Activated B cell treated with CpG ODN at 0.5 μM for 24 hours (primary cell): Measurements from ENCODE around the gene TPTE2. TPM values are rescaled to one million over a fixed set of nuclear protein-coding genes. Genes with fewer than 3 reads are reported as not detected.
"Not testable (repeated sequence)": the region's sequence is repeated elsewhere in the genome, so short reads cannot be mapped to it uniquely, and the experiment has no call there.

ENCODE experiments used
- ATAC-seq: fragments of 200-7000 bp; cut with Tn5 transposase; one replicate; pipeline ENCODE4 v1.10.0; 2021; ENCODE audit warnings: low read depth, mild to moderate bottlenecking, moderate library complexity
- CTCF ChIA-PET: fragments of 350-600 bp; sonication (Branson Sonifier 250); formaldehyde crosslinking; loops from one replicate; lab custom pipeline; 2021; ENCODE audit warnings: antibody characterized with exemption; lab: Charles Lee
- POLR2A ChIA-PET: fragments of 350-600 bp; sonication (Branson Sonifier 250); formaldehyde crosslinking; loops from one replicate; lab custom pipeline; 2021; ENCODE audit warnings: antibody characterized with exemption; lab: Charles Lee
- DNase-seq: peaks from one replicate; pipeline ENCODE4 v3.0.0; 2022
- H3K27ac Mint-ChIP-seq: one replicate; pipeline ENCODE4 v1.8.0; 2020; ENCODE audit warnings: mixed read lengths
- H3K27me3 Mint-ChIP-seq: one replicate; pipeline ENCODE4 v1.8.0; 2021; ENCODE audit warnings: mixed read lengths
- H3K36me3 Mint-ChIP-seq: one replicate; pipeline ENCODE4 v1.8.0; 2021; ENCODE audit warnings: low read depth, mixed read lengths
- H3K4me1 Mint-ChIP-seq: one replicate; pipeline ENCODE4 v1.8.0; 2021; ENCODE audit warnings: mixed read lengths
- H3K4me3 Mint-ChIP-seq: one replicate; pipeline ENCODE4 v1.8.0; 2020; ENCODE audit warnings: mild to moderate bottlenecking, mixed read lengths
- H3K9me3 Mint-ChIP-seq: one replicate; pipeline ENCODE4 v1.8.0; 2020; ENCODE audit warnings: mixed read lengths
- CTCF ChIP-seq: fragments of 200-600 bp; IDR thresholded peaks from one replicate; pipeline ENCODE4 v1.8.0; 2022; ENCODE audit warnings: antibody characterized with exemption, mild to moderate bottlenecking
- intact Hi-C: fragments of 100-400 bp; cut with micrococcal nuclease; formaldehyde crosslinking; loops from one replicate; pipeline ENCODE4 v1.15.1; 2024
- total RNA-seq: library from RNA; stranded (reverse); gene quantifications from 2 replicates; pipeline ENCODE4 v1.2.3, GENCODE V29; 2022

The TPTE2 gene
- total RNA-seq = not detected in 2 replicates

- POLR2A ChIA-PET, H3K4me1 Mint-ChIP-seq, DNase-seq, H3K27ac Mint-ChIP-seq, H3K9me3 Mint-ChIP-seq, H3K27me3 Mint-ChIP-seq, CTCF ChIA-PET, H3K4me3 Mint-ChIP-seq, H3K36me3 Mint-ChIP-seq, ATAC-seq: not testable (repeated sequence)
- intact Hi-C loops = loop anchor here (5.0 to 10.0 kb wide), 2 partner anchors 304 to 326 kb away; partner anchors contain the start of gene ZMYM5
Observed at GRCh38 chr13:19561127-19561582, at the start of gene TPTE2. Gene TPTE2 (minus strand): TSS chr13:19561532. CDS start chr13:19503234, 58,298 bp downstream.

GRCh38 chr13:19607523-19608078 lies 46.3 kb upstream of the TPTE2 start:
- POLR2A ChIA-PET = no interaction called here

GRCh38 chr13:19606737-19607136 lies 45.4 kb upstream of the TPTE2 start:
- H3K27me3 Mint-ChIP-seq = peaks cover 11% of the 10 kb centered on the region
- H3K36me3 Mint-ChIP-seq = no peaks in the 10 kb centered on the region
- no peak overlapping the region for H3K27ac Mint-ChIP-seq
- peaks cover 5% of the 10 kb centered on the region for H3K4me1 Mint-ChIP-seq
- POLR2A ChIA-PET = no interaction called here
- no peak for TF ChIP-seq CTCF
- peaks cover 5% of the 10 kb centered on the region for H3K9me3 Mint-ChIP-seq
- H3K4me3 Mint-ChIP-seq = no peak overlapping the region
- DNase-seq (no peak), ATAC-seq (no peak)
- CTCF ChIA-PET = no interaction called here
- intact Hi-C loops = no loop called here

More at GRCh38 chr13:19607523-19608078, 46.3 kb upstream of the TPTE2 start:
- Mint-ChIP-seq H3K36me3 (no peaks in the 10 kb centered on the region), H3K4me3 (no peak overlapping the region), H3K27ac (no peak overlapping the region), H3K4me1 (peaks cover under 1% of the 10 kb centered on the region), H3K27me3 (peaks cover 11% of the 10 kb centered on the region), H3K9me3 (peaks cover 5% of the 10 kb centered on the region)
- ATAC-seq = no peak
- CTCF ChIA-PET = no interaction called here
- intact Hi-C loops = no loop called here
- TF ChIP-seq CTCF = no peak
- no peak for DNase-seq

GRCh38 chr13:19606152-19606551 lies 44.8 kb upstream of the TPTE2 start:
- ATAC-seq (no peak), DNase-seq (no peak)
- no peak for TF ChIP-seq CTCF
- intact Hi-C loops = no loop called here
- peaks cover 5% of the 10 kb centered on the region for H3K9me3 Mint-ChIP-seq
- no peaks in the 10 kb centered on the region for H3K36me3 Mint-ChIP-seq
- no peak overlapping the region for H3K4me3 Mint-ChIP-seq
- CTCF ChIA-PET = interaction anchor here (0.6 kb wide), 1 partner anchor 34 kb away, joined by 4 read pairs; no protein-coding TSS in a partner anchor
- H3K27ac Mint-ChIP-seq = no peak overlapping the region
- H3K27me3 Mint-ChIP-seq = peaks cover 11% of the 10 kb centered on the region
- peaks cover 5% of the 10 kb centered on the region for H3K4me1 Mint-ChIP-seq
- POLR2A ChIA-PET = no interaction called here

GRCh38 chr13:19605161-19605955 lies 44.0 kb upstream of the TPTE2 start:
- ATAC-seq (no peak), DNase-seq (no peak)
- Mint-ChIP-seq H3K4me1 (peaks cover 5% of the 10 kb centered on the region), H3K27ac (no peak overlapping the region), H3K27me3 (peaks cover 14% of the 10 kb centered on the region), H3K9me3 (peaks cover 5% of the 10 kb centered on the region), H3K4me3 (no peak overlapping the region), H3K36me3 (no peaks in the 10 kb centered on the region)
- no peak for TF ChIP-seq CTCF
- intact Hi-C loops = no loop called here
- CTCF ChIA-PET = no interaction called here
- POLR2A ChIA-PET = no interaction called here
